ENCODE data around the gene RSPH9. TPM values are rescaled to one million over a fixed set of nuclear protein-coding genes. Genes with fewer than 3 reads are reported as not detected.

Gene RSPH9
- polyA plus RNA-seq, 3 donors: 0.05 to 0.52 (median 0.13) TPM

GRCh38 chr6:43669922-43670622, 25.2 kb downstream of the RSPH9 start:
- Histone ChIP-seq H3K4me2 (replicated peaks; ENCODE audit: extremely low read depth, low read length, poor library complexity, severe bottlenecking) (no peak overlapping the region), H3K4me1 (ENCODE audit: control insufficient read depth in 1 of 2, insufficient read depth in 2 of 2, low read length in 2 of 2) (peaks cover 8 to 14% of the 10 kb centered on the region in 2 donors), H3K36me3 (replicated peaks in 1 of 2; ENCODE audit: control insufficient read depth in 1 of 2, insufficient read depth in 2 of 2, low read length in 2 of 2) (peaks cover 39 to 54% of the 10 kb centered on the region in 2 donors), H3K79me2 (ENCODE audit: insufficient read depth, low read length) (no peaks in the 10 kb centered on the region), H3K4me3 (replicated peaks in 1 of 3; ENCODE audit: low read depth in 2 of 3, low read length in 3 of 3) (no peak overlapping the region), H3K9me3 (replicated peaks in 1 of 2; ENCODE audit: control insufficient read depth in 1 of 2, insufficient read depth in 1 of 2, low read length in 2 of 2) (no peaks in the 10 kb centered on the region), H3K27me3 (ENCODE audit: control insufficient read depth in 2 of 2, insufficient read depth in 2 of 2, low read length in 2 of 2) (peaks cover 0 to 3% of the 10 kb centered on the region in 2 donors), H3K27ac (ENCODE audit: low read depth in 1 of 2, low read length in 2 of 2) (no peak overlapping the region), H3K9ac (ENCODE audit: insufficient read depth, low read length, poor library complexity, severe bottlenecking) (no peak overlapping the region), H4K20me1 (ENCODE audit: insufficient read depth, low read length) (peaks cover 7% of the 10 kb centered on the region), H2AFZ (ENCODE audit: insufficient read depth, low read depth, low read length, poor library complexity, severe bottlenecking) (no peak overlapping the region)
- peaks cover 46 to 58% of the 10 kb centered on the region in 2 donors for H3K36me3 Mint-ChIP-seq
- 93% methylated on average over 3 of the region's 6 CpGs for WGBS (ENCODE audit: insufficient coverage)
- no peak for DNase-seq
- no peak overlapping the region for H3K4me3 Mint-ChIP-seq
- no peak for TF ChIP-seq CTCF (IDR thresholded peaks at IDR 0.05)
- intact Hi-C loops (cut with micrococcal nuclease): loop anchor here (5.0 kb wide), 4 partner anchors 92 to 277 kb away; partner anchors contain the start of gene VEGFA (in 1 of the 2)
- no peaks in the 10 kb centered on the region for H3K9me3 Mint-ChIP-seq
- peaks cover 8 to 16% (median 13%) of the 10 kb centered on the region in 3 donors for H3K27me3 Mint-ChIP-seq (ENCODE audit: low read depth in 3 of 3)
- H3K27ac Mint-ChIP-seq: peak overlapping the region in 1 of 7 donors; percentile 43
- H3K4me1 Mint-ChIP-seq: peaks cover 16% of the 10 kb centered on the region

GRCh38 chr6:43670623-43670986, 25.8 kb downstream of the RSPH9 start:
- Mint-ChIP-seq H3K36me3 (peaks cover 51 to 63% of the 10 kb centered on the region in 2 donors), H3K27ac (no peak overlapping the region), H3K9me3 (no peaks in the 10 kb centered on the region), H3K4me3 (no peak overlapping the region), H3K27me3 (ENCODE audit: low read depth in 3 of 3) (peaks cover 9 to 13% (median 12%) of the 10 kb centered on the region in 3 donors), H3K4me1 (peaks cover 16% of the 10 kb centered on the region)
- intact Hi-C loops (cut with micrococcal nuclease): no loop called here
- no peak for DNase-seq
- H3K79me2 ChIP-seq (ENCODE audit: insufficient read depth, low read length): no peaks in the 10 kb centered on the region
- no peak overlapping the region for H3K27ac ChIP-seq (ENCODE audit: low read depth in 1 of 2, low read length in 2 of 2)
- no peak overlapping the region for H3K4me3 ChIP-seq (replicated peaks in 1 of 3; ENCODE audit: low read depth in 2 of 3, low read length in 3 of 3)
- no peak overlapping the region for H3K4me2 ChIP-seq (replicated peaks; ENCODE audit: extremely low read depth, low read length, poor library complexity, severe bottlenecking)
- no peak overlapping the region for H3K9ac ChIP-seq (ENCODE audit: insufficient read depth, low read length, poor library complexity, severe bottlenecking)
- 98% methylated on average over 6 of the region's 6 CpGs for WGBS (ENCODE audit: insufficient coverage)
- TF ChIP-seq CTCF (IDR thresholded peaks at IDR 0.05): no peak
- H2AFZ ChIP-seq (ENCODE audit: insufficient read depth, low read depth, low read length, poor library complexity, severe bottlenecking): no peak overlapping the region
- H3K4me1 ChIP-seq (ENCODE audit: control insufficient read depth in 1 of 2, insufficient read depth in 2 of 2, low read length in 2 of 2): peaks cover 8 to 14% of the 10 kb centered on the region in 2 donors
- peaks cover 7% of the 10 kb centered on the region for H4K20me1 ChIP-seq (ENCODE audit: insufficient read depth, low read length)
- no peaks in the 10 kb centered on the region for H3K9me3 ChIP-seq (replicated peaks in 1 of 2; ENCODE audit: control insufficient read depth in 1 of 2, insufficient read depth in 1 of 2, low read length in 2 of 2)
- peaks cover 45 to 59% of the 10 kb centered on the region in 2 donors for H3K36me3 ChIP-seq (replicated peaks in 1 of 2; ENCODE audit: control insufficient read depth in 1 of 2, insufficient read depth in 2 of 2, low read length in 2 of 2)
- peaks cover 0 to 3% of the 10 kb centered on the region in 2 donors for H3K27me3 ChIP-seq (ENCODE audit: control insufficient read depth in 2 of 2, insufficient read depth in 2 of 2, low read length in 2 of 2)
